ENCODE results near the gene C1orf232.

The C1orf232 gene

DNA sequence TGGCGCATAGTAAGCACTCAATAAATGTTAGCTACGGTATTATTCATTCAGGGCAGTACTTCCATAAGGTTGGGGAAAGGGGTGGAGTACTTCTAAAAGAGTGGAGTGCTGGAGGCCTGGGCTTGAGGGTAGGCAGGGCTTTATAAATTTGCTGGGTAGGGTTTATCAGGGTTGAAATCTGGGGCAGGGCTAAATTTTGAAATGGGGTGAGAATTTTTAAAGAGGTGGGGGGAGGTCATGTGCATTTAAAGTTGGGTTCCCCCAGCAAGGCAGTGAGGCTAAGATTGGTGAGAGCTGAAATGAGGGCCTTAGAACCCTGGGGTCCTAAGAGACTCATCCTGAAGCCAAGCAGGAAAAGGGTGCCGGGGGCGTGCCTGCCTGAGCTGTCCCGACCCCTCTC lies 31.6 kb upstream of the C1orf232 start:
- H3K36me3 ChIP-seq (ENCODE audit: insufficient read depth, low read length), result no peaks in the 10 kb centered on the region
- no peaks in the 10 kb centered on the region for H3K9me3 ChIP-seq (ENCODE audit: low read length)
- TF ChIP-seq CTCF (IDR thresholded peaks at IDR 0.05; ENCODE audit: low read length), result no peak
- H3K79me2 ChIP-seq (ENCODE audit: insufficient read depth, low read length), result no peaks in the 10 kb centered on the region
- no peak overlapping the region for H2AFZ ChIP-seq (ENCODE audit: low read length)
- H3K4me2 ChIP-seq (ENCODE audit: low read length), result no peak overlapping the region
- H3K4me1 ChIP-seq (ENCODE audit: insufficient read depth, low read length, severe bottlenecking), result no peaks in the 10 kb centered on the region
- no peaks in the 10 kb centered on the region for H4K20me1 ChIP-seq (ENCODE audit: insufficient read depth, low read length)
- no peaks in the 10 kb centered on the region for H3F3A ChIP-seq (ENCODE audit: insufficient read depth, low read length)
- H3K9ac ChIP-seq (ENCODE audit: low read length), result no peak overlapping the region
- H3K27ac ChIP-seq (ENCODE audit: low read depth, low read length, poor library complexity, severe bottlenecking), result no peak overlapping the region
- H3K4me3 ChIP-seq (ENCODE audit: low read depth, low read length, poor library complexity, severe bottlenecking), result no peak overlapping the region
- no peaks in the 10 kb centered on the region for H3K9me2 ChIP-seq (ENCODE audit: low read depth, low read length)
- H3K27me3 ChIP-seq (ENCODE audit: insufficient read depth, low read length), result no peaks in the 10 kb centered on the region; the same call in 1 of the 2 replicates

DNA sequence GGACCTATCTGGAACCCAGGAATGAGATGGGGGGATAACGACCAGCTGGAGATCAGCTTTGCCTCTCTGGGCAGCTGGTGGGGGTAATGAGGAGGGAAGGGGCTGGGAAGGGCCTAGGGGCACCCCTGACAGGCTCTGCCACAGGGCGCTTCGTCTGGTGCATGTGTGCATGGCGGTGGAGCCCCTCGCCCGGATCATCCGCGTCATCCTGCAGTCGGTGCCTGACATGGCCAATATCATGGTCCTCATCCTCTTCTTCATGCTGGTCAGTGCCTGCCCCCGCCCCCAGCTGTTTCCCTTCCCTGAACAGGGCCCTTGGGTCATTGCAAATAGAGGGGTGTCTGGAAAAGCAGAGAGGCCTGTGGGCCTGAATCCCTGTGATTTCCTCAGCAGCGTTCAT lies 29.1 kb upstream of the C1orf232 start:
- Histone ChIP-seq H3K4me1 (ENCODE audit: insufficient read depth, low read length, severe bottlenecking) (no peaks in the 10 kb centered on the region), H2AFZ (ENCODE audit: low read length) (no peak overlapping the region), H3K36me3 (ENCODE audit: insufficient read depth, low read length) (no peaks in the 10 kb centered on the region), H3F3A (ENCODE audit: insufficient read depth, low read length) (no peaks in the 10 kb centered on the region), H3K9me3 (ENCODE audit: low read length) (no peaks in the 10 kb centered on the region), H3K27ac (ENCODE audit: low read depth, low read length, poor library complexity, severe bottlenecking) (no peak overlapping the region), H3K9me2 (ENCODE audit: low read depth, low read length) (no peaks in the 10 kb centered on the region), H3K4me2 (ENCODE audit: low read length) (no peak overlapping the region), H3K4me3 (ENCODE audit: low read depth, low read length, poor library complexity, severe bottlenecking) (no peak overlapping the region), H3K9ac (ENCODE audit: low read length) (no peak overlapping the region), H3K27me3 (ENCODE audit: insufficient read depth, low read length) (no peaks in the 10 kb centered on the region; the same call in 1 of the 2 replicates), H4K20me1 (ENCODE audit: insufficient read depth, low read length) (no peaks in the 10 kb centered on the region), H3K79me2 (ENCODE audit: insufficient read depth, low read length) (no peaks in the 10 kb centered on the region)
- TF ChIP-seq CTCF (IDR thresholded peaks at IDR 0.05; ENCODE audit: low read length), result no peak
- no peak for TF ChIP-seq EZH2 (IDR thresholded peaks at IDR 0.05; ENCODE audit: borderline replicate concordance, low read length)

GRCh38 chr1:26197301-26197700 lies 28.5 kb upstream of the C1orf232 start:
- Histone ChIP-seq H3K9ac (ENCODE audit: low read length) (no peak overlapping the region), H3K27ac (ENCODE audit: low read depth, low read length, poor library complexity, severe bottlenecking) (no peak overlapping the region), H3K4me2 (ENCODE audit: low read length) (no peak overlapping the region), H3F3A (ENCODE audit: insufficient read depth, low read length) (no peaks in the 10 kb centered on the region), H2AFZ (ENCODE audit: low read length) (no peak overlapping the region), H3K9me3 (ENCODE audit: low read length) (no peaks in the 10 kb centered on the region), H3K4me1 (ENCODE audit: insufficient read depth, low read length, severe bottlenecking) (no peaks in the 10 kb centered on the region), H4K20me1 (ENCODE audit: insufficient read depth, low read length) (no peaks in the 10 kb centered on the region), H3K9me2 (ENCODE audit: low read depth, low read length) (no peaks in the 10 kb centered on the region), H3K27me3 (ENCODE audit: insufficient read depth, low read length) (no peaks in the 10 kb centered on the region; the same call in 1 of the 2 replicates), H3K79me2 (ENCODE audit: insufficient read depth, low read length) (no peaks in the 10 kb centered on the region), H3K36me3 (ENCODE audit: insufficient read depth, low read length) (no peaks in the 10 kb centered on the region), H3K4me3 (ENCODE audit: low read depth, low read length, poor library complexity, severe bottlenecking) (no peak overlapping the region)
- no peak for TF ChIP-seq CTCF (IDR thresholded peaks at IDR 0.05; ENCODE audit: low read length)
- no peak for TF ChIP-seq EZH2 (IDR thresholded peaks at IDR 0.05; ENCODE audit: borderline replicate concordance, low read length)

Measured in OCI-LY1 (cell line).